GM21737 (cell line): ENCODE measurements around the gene COX18.

Experiments
- ATAC-seq: cut with Tn5 transposase; IDR thresholded peaks from one replicate; pipeline ENCODE4 v1.9.1; 2021; ENCODE audit warnings: mild to moderate bottlenecking, moderate library complexity; ENCODE audit not compliant: unreplicated experiment

COX18 gene

DNA sequence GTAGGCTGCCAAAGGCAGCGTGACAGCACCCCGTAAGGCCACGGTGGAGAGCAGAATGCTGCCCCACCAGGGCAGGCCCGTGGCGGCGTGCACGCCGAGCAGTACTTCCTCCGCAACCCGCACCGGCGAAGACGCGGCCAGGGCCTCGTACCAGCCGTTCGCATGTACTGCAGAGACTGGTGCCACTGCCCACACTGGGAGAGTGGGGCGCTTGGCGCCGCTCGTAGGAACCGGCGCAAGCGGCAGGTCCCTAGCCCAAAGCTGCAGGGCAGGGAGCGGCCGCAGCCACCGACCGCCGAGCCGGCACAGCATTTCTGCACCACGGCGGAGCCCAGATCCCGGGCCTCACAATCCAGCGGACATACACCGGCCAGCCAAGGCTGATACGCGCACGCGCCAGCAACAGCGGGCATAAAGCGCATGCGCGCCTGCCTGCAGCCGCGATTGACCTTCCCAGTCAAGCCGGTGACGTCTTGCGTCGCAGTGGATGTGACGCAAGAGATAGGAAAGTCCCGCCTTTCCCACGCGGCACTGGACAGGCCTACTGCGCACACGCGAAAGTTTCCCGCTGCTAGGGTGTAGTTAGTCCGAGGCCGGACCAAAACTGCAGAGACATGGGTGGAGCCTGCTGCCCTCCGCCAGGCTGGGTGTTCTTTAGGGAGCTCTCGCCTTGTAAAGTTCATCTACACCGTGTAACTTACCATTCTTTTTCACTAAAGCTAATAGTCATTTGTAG lies at the start of gene COX18:
COX18 (minus strand) TSS at position 379 of the 736 bp plus-strand sequence; CDS start at position 312, 67 bp downstream.
- ATAC-seq = peak; percentile 84

- no peak for ATAC-seq
These were observed 40.0 kb upstream of the COX18 start for GRCh38 chr4:73109493-73109892.

- ATAC-seq = no peak
These were observed 35.2 kb upstream of the COX18 start for GRCh38 chr4:73104695-73105094.

- ATAC-seq = no peak
These were observed 34.4 kb upstream of the COX18 start for GRCh38 chr4:73103799-73104503.

- ATAC-seq = no peak
These were observed 29.6 kb upstream of the COX18 start for GRCh38 chr4:73099143-73099542.

GRCh38 chr4:73098713-73099112 lies 29.2 kb upstream of the COX18 start:
- ATAC-seq = no peak

DNA sequence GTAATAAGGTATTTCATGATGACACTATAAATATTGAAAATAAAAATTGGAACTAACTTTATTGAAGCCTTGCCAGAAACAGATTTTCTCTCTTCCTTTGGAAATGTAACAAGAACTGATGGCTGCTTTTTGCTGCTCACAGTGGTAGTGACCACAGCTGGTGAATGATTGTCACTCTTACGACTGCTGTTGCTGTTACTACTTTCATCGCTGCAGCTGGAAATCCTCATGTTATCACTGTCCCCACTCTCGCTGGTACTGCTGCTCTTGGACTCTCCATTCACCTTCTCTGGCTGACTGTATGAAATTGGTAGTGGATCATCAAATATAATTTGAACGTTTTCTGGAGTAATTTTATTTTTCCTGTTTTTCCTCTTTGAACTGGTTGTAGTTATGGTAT lies 28.5 kb upstream of the COX18 start:
- no peak for ATAC-seq

DNA sequence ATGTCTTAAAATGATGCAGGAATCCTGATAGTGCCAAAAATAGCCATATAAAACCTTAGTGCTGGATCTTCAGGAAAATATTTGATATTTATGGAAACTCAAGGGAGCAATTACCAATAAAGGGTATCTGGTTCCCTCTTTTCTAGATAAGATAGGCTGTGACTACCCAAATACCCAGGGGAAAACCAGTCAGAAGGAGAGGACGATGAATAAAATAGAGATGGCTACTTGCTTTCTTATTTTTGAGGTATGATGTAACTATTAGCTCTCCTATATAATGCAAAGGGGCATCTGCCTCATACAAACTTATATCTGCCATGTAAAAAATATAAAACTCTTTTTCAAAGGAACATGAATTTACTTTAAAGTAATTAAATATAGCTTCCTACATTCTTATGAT lies 23.4 kb upstream of the COX18 start:
- no peak for ATAC-seq

DNA sequence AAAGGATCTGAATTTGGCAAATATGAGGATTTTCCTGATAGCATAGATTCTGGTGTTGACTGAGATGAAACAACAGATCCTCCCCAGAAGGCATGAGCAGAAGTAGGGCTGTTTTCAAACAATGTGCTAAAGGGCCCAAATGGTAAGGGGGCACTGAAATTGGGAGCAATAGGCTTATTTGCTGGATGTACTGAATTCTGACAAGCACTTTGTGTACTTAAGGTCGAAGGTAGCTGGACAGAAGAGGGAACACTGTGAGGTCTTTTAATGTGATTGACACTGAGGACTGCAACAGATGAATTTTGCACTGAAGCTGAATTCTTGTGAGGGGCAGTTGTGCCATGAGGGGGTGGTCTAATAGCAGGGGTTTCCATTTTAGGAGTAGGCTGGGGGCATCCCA lies 21.2 kb upstream of the COX18 start:
- no peak for ATAC-seq

DNA sequence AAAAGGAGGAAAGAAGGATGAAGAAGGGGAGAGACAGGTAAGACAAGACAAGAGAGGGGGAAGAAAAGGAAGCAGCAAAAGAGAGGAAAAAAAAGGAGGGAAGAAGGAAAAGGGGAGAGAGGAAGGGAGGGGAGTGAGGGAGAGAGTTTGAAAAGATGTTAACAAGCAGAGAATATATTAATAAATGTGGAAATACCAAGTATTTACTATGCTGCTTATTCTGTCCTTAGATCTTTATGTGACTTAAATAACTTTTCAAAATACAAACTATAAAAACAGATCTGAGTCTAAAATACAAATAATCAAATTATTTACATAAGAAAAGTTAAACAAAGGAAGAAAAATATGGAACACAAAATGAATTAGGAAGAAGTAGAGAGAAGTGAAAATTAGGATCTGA lies 18.4 kb upstream of the COX18 start:
- no peak for ATAC-seq

DNA sequence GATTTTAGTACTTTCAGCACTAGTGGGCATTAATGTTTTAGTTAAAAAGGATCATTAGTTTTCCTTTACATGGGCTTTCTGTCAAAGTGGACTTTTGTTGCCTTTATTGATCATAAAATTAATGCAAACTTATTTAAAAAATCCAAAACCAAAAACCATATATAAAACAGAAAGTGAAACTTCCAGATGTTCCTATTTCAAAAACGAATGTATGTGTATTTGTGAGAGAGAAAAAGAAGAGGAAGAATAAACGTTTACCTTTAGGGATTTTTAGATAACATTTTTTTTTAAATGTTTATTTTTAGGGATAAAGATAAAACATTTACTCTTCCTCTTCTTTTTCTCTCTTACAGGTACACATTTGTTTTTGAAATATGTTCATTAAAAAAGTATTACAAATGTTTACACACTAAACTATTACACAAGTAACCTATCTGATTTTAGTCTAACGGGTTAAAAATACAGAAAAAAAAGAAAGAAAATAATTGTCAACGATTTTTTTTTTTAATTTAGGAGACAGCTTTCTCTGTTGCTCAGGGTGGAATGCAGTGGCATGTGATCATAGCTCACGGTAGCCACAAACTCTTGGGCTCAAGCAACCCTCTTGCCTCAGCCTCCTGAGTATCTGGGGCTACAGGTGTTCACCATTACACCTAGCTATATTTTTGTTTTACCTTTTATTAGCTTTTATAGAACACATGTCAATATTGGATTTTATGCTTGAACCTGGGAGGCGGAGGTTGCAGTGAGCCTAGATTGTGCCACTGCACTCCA lies 16.8 kb upstream of the COX18 start:
- no peak for ATAC-seq

GRCh38 chr4:73080789-73081188 lies 11.3 kb upstream of the COX18 start:
- ATAC-seq = no peak

DNA sequence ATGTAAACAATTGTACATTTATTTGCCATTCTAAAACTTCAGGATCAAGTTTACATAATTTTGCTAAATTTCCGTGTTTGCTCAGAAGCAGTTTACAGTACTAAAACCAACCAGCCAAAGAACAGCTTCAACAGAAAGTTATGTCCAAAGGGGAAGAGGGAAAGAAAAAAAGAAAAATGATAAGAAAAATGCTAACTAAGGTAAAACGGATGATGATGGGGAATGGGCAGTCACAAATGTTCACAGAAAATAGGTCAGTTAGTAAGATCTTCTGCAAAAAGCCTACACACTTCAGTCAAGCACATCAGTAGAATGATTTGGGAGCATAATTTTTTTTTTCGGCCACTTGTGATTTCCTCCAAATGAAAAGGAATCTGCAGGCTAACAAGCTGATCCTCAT lies 6.3 kb upstream of the COX18 start:
- ATAC-seq = no peak

- ATAC-seq = peak; percentile 13
These were observed 516 bp upstream of the COX18 start for GRCh38 chr4:73070074-73070390.

DNA sequence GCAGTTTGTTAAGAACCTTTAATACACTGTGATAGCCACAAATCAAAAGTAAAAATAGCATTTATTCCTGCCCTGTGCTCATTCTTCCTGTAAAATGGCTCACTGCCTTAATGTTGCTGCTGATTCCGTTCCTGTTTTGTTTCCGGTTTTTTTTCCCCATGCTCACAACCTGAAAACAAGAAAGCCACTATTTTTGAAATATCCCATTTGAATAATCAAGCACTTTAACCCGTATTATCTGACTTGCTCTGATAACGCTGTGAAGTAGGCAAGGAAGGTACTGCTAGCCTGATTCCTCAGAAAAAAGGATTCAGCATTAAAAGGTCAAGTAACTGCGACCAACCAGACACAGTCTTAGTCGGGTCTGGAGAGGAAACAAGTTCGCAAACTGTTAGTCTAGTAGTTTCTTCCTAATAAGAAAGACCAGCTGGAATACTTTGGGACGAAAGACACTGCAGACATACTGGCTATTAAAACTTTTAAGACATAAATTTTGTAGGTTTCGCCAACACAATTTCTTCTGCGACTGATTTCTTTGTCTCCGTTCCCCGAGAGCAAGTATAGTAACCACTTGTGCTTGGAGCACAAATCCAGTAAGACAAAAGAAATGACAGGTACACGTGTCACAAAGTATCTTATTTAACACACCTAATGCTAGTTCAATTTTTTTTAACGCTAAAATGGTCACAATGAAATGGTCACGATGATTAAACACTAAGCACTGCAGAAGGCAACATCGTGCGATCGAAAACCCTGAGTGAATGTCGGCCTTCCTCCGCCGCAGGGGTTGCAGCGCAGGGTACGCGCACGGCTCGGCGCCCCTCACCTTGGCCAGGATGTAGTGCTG lies 802 bp downstream of the COX18 start:
- no peak for ATAC-seq

DNA sequence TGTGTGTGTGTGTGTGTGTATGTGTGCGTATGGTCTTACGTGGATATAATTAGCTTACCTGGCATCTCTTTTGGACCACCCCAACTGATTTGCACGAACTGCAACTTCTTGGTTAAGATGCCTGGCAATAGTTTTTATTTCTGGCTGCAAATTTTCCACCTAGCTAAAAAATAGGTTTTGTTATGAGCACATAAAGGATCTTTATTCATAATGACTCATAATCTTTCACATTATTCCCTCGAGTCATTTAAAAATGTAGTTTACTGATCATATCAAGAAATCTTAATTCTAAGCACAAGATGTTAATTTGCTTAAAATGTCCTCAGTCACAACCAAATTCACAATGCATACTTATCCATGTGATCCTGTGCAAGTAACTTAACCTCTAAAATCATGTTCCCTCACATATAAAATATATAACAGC lies 1.5 kb downstream of the COX18 start:
- no peak for ATAC-seq

DNA sequence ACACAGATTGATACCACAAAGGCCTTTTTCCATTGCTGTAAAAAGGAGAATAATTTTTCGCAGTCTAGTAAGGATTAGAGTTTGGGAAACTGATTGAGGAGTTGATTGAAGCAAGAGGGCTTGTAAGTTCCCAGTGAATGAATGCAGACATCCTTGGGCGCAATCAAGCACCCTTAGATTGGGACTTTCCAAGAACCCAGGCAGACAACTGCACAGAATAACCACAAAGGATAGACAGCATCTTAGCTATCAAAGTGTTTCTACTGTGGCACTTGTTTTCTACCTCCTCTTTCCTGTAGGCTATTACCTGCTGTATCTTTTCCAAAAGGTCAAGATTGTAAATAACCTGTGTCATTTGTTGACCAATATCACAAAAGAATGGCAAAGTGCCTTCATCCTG lies 2.6 kb downstream of the COX18 start:
- no peak for ATAC-seq

DNA sequence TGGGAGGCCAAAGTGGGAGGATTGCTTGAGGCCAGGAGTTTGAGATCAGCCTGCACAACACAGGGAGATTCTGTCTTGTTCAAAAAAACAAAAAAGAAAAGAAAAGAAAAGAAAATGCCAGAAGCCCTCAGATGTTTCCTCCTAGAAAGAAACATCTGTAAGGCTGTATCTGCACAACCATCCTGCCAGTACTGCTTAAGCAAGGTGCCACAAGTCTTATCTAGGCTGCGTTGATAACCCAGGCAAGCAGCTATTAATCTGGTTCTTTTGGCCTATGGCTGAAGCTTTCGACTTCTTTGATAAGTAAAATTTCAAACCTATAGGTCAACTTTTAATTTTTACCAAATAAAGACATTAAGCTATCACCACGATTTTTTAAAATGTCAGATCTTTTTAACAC lies 3.1 kb downstream of the COX18 start:
- ATAC-seq = no peak

GRCh38 chr4:73064536-73064935 lies 5.0 kb downstream of the COX18 start:
- no peak for ATAC-seq

DNA sequence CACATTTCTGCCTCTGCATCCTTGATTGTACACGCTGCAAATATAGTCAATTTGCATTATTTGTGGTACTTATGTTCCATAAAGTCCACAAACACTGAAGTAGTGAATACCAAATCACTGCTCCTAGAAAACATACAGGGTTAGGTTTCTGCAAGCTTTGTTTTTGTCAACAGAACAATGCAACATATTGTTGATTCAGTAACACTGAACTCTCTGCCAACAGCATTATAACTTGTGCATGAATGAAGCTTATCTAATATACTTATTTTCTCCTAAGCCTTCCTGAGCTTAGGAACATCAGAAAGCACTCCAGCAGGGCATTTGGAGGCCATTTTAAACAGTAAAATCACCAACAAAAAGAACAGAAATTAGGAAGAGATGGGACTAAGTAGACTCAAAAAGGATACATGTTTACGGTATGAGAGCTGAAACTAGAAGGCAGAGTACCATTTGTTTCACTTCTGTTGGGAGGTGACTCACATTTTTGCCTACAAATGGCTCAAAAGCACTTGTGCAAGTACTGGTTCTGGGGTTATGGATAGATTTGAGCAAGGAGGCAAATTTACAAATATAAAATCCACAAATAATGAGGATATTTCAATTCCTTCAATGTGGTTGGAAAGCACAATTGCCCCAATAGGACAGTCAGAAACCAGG lies 14.1 kb downstream of the COX18 start:
- peak; percentile 75 for ATAC-seq
